Astrocyte (in vitro differentiated cells and primary cell): ENCODE results near the gene DCTPP1. TPM values are rescaled to one million over a fixed set of nuclear protein-coding genes. Genes with fewer than 3 reads are reported as not detected.

ENCODE experiments used
- DNase-seq: peaks from one replicate; pipeline ENCODE4 v3.0.0-alpha.2; 2010; ENCODE audit warnings: low read depth
- FAIRE-seq: peaks from 2 replicates; lab custom pipeline; 2011; peaks lifted over from hg19 to GRCh38; lab: Jason Lieb, UNC
- H2AFZ ChIP-seq: 2 replicates; pipeline ENCODE4 v1.6.0; 2012; ENCODE audit warnings: low read depth, low read length, inconsistent platforms
- H3K27ac ChIP-seq: 2 replicates; pipeline ENCODE4 v1.5.1; 2011; ENCODE audit warnings: low read depth, low read length, inconsistent platforms
- H3K27me3 ChIP-seq: 2 replicates; pipeline ENCODE4 v1.6.0; 2011; ENCODE audit warnings: low read length, inconsistent platforms; ENCODE audit not compliant: insufficient read depth
- H3K36me3 ChIP-seq: 2 replicates; pipeline ENCODE4 v1.5.1; 2011; ENCODE audit warnings: low read length, inconsistent platforms; ENCODE audit not compliant: insufficient read depth
- H3K4me1 ChIP-seq: 2 replicates; pipeline ENCODE4 v1.5.1; 2011; ENCODE audit warnings: low read length, inconsistent platforms; ENCODE audit not compliant: insufficient read depth
- H3K4me2 ChIP-seq: 2 replicates; pipeline ENCODE4 v1.6.0; 2012; ENCODE audit warnings: low read length, inconsistent platforms
- H3K4me3 ChIP-seq: 2 replicates; pipeline ENCODE4 v1.5.1; 2011; ENCODE audit warnings: low read depth, mild to moderate bottlenecking, low read length, inconsistent platforms; ENCODE audit not compliant: insufficient read depth
- H3K79me2 ChIP-seq: 2 replicates; pipeline ENCODE4 v1.6.0; 2012; ENCODE audit warnings: mild to moderate bottlenecking, low read length, inconsistent platforms; ENCODE audit not compliant: insufficient read depth
- H3K9ac ChIP-seq: 2 replicates; pipeline ENCODE4 v1.6.0; 2012; ENCODE audit warnings: mild to moderate bottlenecking, low read length, inconsistent platforms
- H3K9me3 ChIP-seq: 2 replicates; pipeline ENCODE4 v1.5.1; 2012; ENCODE audit warnings: low read depth, mild to moderate bottlenecking, low read length, inconsistent platforms; ENCODE audit not compliant: insufficient read depth
- H4K20me1 ChIP-seq: 2 replicates; pipeline ENCODE4 v1.6.0; 2012; ENCODE audit warnings: low read length, inconsistent platforms; ENCODE audit not compliant: insufficient read depth
- H3K27ac Mint-ChIP-seq: one replicate; pipeline ENCODE4 v1.8.0; 2021; ENCODE audit warnings: mild to moderate bottlenecking, mixed read lengths; ENCODE audit not compliant: unreplicated experiment
- H3K27me3 Mint-ChIP-seq: one replicate; pipeline ENCODE4 v1.8.0; 2021; ENCODE audit warnings: low read depth, mixed read lengths; ENCODE audit not compliant: unreplicated experiment
- H3K36me3 Mint-ChIP-seq: one replicate; pipeline ENCODE4 v1.8.0; 2021; ENCODE audit warnings: low read depth, mixed read lengths; ENCODE audit not compliant: unreplicated experiment
- H3K4me1 Mint-ChIP-seq: one replicate; pipeline ENCODE4 v1.8.0; 2021; ENCODE audit warnings: low read depth, mixed read lengths; ENCODE audit not compliant: unreplicated experiment
- H3K4me3 Mint-ChIP-seq: one replicate; pipeline ENCODE4 v1.8.0; 2021; ENCODE audit warnings: mild to moderate bottlenecking, moderate library complexity, mixed read lengths; ENCODE audit not compliant: unreplicated experiment
- H3K9me3 Mint-ChIP-seq: one replicate; pipeline ENCODE4 v1.8.0; 2021; ENCODE audit warnings: mild to moderate bottlenecking, mixed read lengths; ENCODE audit not compliant: unreplicated experiment
- CTCF ChIP-seq: IDR thresholded peaks from 2 replicates; pipeline ENCODE4 v1.5.1; 2011; ENCODE audit warnings: low read depth, mild to moderate bottlenecking, inconsistent platforms, low read length, moderate library complexity; ENCODE audit not compliant: insufficient read depth
- EZH2 ChIP-seq: IDR thresholded peaks from 2 replicates; pipeline ENCODE4 v1.6.1; 2012; ENCODE audit warnings: mild to moderate bottlenecking, low read length, inconsistent platforms; ENCODE audit not compliant: insufficient read depth
- total RNA-seq: library from RNA; stranded (reverse); gene quantifications from 2 replicates; pipeline ENCODE4 v1.2.1, GENCODE V29; 2021

The DCTPP1 gene
- total RNA-seq, 1 donor from 2014 or later, result 36.5 TPM

GRCh38 chr16:30377812-30378235 is 52.0 kb downstream of the DCTPP1 start:
- no peak for FAIRE-seq

GRCh38 chr16:30377050-30377811 is 52.6 kb downstream of the DCTPP1 start:
- Histone ChIP-seq H3K4me3 (peak overlapping the region; percentile 47), H4K20me1 (peaks cover 8% of the 10 kb centered on the region), H3K4me2 (peak overlapping the region; percentile 100), H3K79me2 (peaks cover 6% of the 10 kb centered on the region), H3K27me3 (no peaks in the 10 kb centered on the region), H2AFZ (peak overlapping the region; percentile 86), H3K27ac (peak overlapping the region; percentile 92), H3K36me3 (no peaks in the 10 kb centered on the region), H3K9ac (peak overlapping the region; percentile 87), H3K4me1 (peaks cover 15% of the 10 kb centered on the region), H3K9me3 (no peaks in the 10 kb centered on the region)
- Mint-ChIP-seq H3K27me3 (no peaks in the 10 kb centered on the region), H3K36me3 (peaks cover 2% of the 10 kb centered on the region), H3K27ac (peak overlapping the region; percentile 94), H3K4me3 (peak overlapping the region; percentile 93), H3K9me3 (no peaks in the 10 kb centered on the region), H3K4me1 (peaks cover 6% of the 10 kb centered on the region)
- no peak for TF ChIP-seq EZH2
- TF ChIP-seq CTCF, result no peak
- DNase-seq (peak; percentile 13), FAIRE-seq (no peak)

More at GRCh38 chr16:30377812-30378235, 52.0 kb downstream of the DCTPP1 start:
- Mint-ChIP-seq H3K4me3 (peak overlapping the region; percentile 93), H3K9me3 (no peaks in the 10 kb centered on the region), H3K4me1 (peaks cover 6% of the 10 kb centered on the region), H3K36me3 (peaks cover 2% of the 10 kb centered on the region), H3K27ac (peak overlapping the region; percentile 94), H3K27me3 (no peaks in the 10 kb centered on the region)
- Histone ChIP-seq H3K79me2 (peaks cover 6% of the 10 kb centered on the region), H4K20me1 (peaks cover 8% of the 10 kb centered on the region), H3K4me3 (peak overlapping the region; percentile 47), H3K36me3 (no peaks in the 10 kb centered on the region), H3K27ac (peak overlapping the region; percentile 92), H3K9ac (peak overlapping the region; percentile 87), H2AFZ (peak overlapping the region; percentile 86), H3K4me1 (peaks cover 15% of the 10 kb centered on the region), H3K27me3 (no peaks in the 10 kb centered on the region), H3K9me3 (no peaks in the 10 kb centered on the region), H3K4me2 (peak overlapping the region; percentile 100)
- TF ChIP-seq CTCF, result no peak
- no peak for TF ChIP-seq EZH2
- DNase-seq, result peak; percentile 78

- FAIRE-seq (no peak), DNase-seq (no peak)
- H3K9me3 Mint-ChIP-seq, result no peaks in the 10 kb centered on the region
- no peak overlapping the region for H3K9ac ChIP-seq
- H3K36me3 ChIP-seq, result no peaks in the 10 kb centered on the region
- peaks cover 6% of the 10 kb centered on the region for H3K79me2 ChIP-seq
- peaks cover 8% of the 10 kb centered on the region for H4K20me1 ChIP-seq
- no peaks in the 10 kb centered on the region for H3K9me3 ChIP-seq
- H3K27ac Mint-ChIP-seq, result peak overlapping the region; percentile 41
- no peak overlapping the region for H3K4me2 ChIP-seq
- no peak overlapping the region for H3K4me3 Mint-ChIP-seq
- no peaks in the 10 kb centered on the region for H3K27me3 ChIP-seq
- H3K4me1 Mint-ChIP-seq, result peaks cover 9% of the 10 kb centered on the region
- no peak overlapping the region for H3K4me3 ChIP-seq
- H3K27ac ChIP-seq, result no peak overlapping the region
- H3K36me3 Mint-ChIP-seq, result peaks cover 2% of the 10 kb centered on the region
- H3K4me1 ChIP-seq, result peaks cover 15% of the 10 kb centered on the region
- no peak overlapping the region for H2AFZ ChIP-seq
- no peak for TF ChIP-seq EZH2
- no peak for TF ChIP-seq CTCF
- H3K27me3 Mint-ChIP-seq, result no peaks in the 10 kb centered on the region
These were observed 53.3 kb downstream of the DCTPP1 start for GRCh38 chr16:30376461-30376902.
